DMS 273 (cell line): Measurements from ENCODE around the gene GARS1.
A peak's percentile ranks its signal among the peaks of the same experiment; 100 is the strongest.
"Not testable (repeated sequence)": the region's sequence is repeated elsewhere in the genome, so short reads cannot be mapped to it uniquely, and the experiment has no call there.

Source experiments
- DNase-seq: peaks from one replicate; lab custom pipeline; 2025; ENCODE audit not compliant: unreplicated experiment; lab: John Stamatoyannopoulos, UW

GARS1 gene

GRCh38 chr7:30570238-30570637, 24.4 kb upstream of the GARS1 start:
- not testable (repeated sequence) for DNase-seq

- DNase-seq = no peak
These were observed 22.4 kb upstream of the GARS1 start for GRCh38 chr7:30572212-30572841.

GRCh38 chr7:30575910-30576309, 18.8 kb upstream of the GARS1 start:
- peak; percentile 34 for DNase-seq

- DNase-seq = no peak
These were observed 11.5 kb upstream of the GARS1 start for GRCh38 chr7:30583181-30583580.

- no peak for DNase-seq
These were observed 10.3 kb upstream of the GARS1 start for GRCh38 chr7:30584415-30584814.

GRCh38 chr7:30584965-30585364, 9.7 kb upstream of the GARS1 start:
- DNase-seq = no peak

- no peak for DNase-seq
These were observed 9.0 kb upstream of the GARS1 start for GRCh38 chr7:30585675-30586074.

- not testable (repeated sequence) for DNase-seq
These were observed 7.1 kb upstream of the GARS1 start for GRCh38 chr7:30587547-30587946.

GRCh38 chr7:30589111-30589510, 5.6 kb upstream of the GARS1 start:
- no peak for DNase-seq

- DNase-seq = peak; percentile 90
These were observed 584 bp upstream of the GARS1 start for GRCh38 chr7:30594048-30594539.

GRCh38 chr7:30595436-30596013, 847 bp downstream of the GARS1 start:
- DNase-seq = peak; percentile 77

- DNase-seq = peak; percentile 93
These were observed 1.4 kb downstream of the GARS1 start for GRCh38 chr7:30596014-30596641.

- no peak for DNase-seq
These were observed 2.0 kb downstream of the GARS1 start for GRCh38 chr7:30596721-30597120.

GRCh38 chr7:30598121-30598876, 3.6 kb downstream of the GARS1 start:
- DNase-seq = no peak

GRCh38 chr7:30604901-30605300, 10.2 kb downstream of the GARS1 start:
- peak; percentile 86 for DNase-seq

GRCh38 chr7:30605832-30606231, 11.2 kb downstream of the GARS1 start:
- DNase-seq = no peak

GRCh38 chr7:30612658-30613265, 18.1 kb downstream of the GARS1 start:
- no peak for DNase-seq

GRCh38 chr7:30613366-30614325, 19.0 kb downstream of the GARS1 start:
- DNase-seq = no peak

GRCh38 chr7:30616318-30616717, 21.6 kb downstream of the GARS1 start:
- no peak for DNase-seq

GRCh38 chr7:30617359-30617758, 22.7 kb downstream of the GARS1 start:
- DNase-seq = no peak
